ENCODE results near the gene MIX23. TPM values are rescaled to one million over a fixed set of nuclear protein-coding genes. Genes with fewer than 3 reads are reported as not detected.

The MIX23 gene
- 10 to 100 TPM in 3 of 4 donors, not detected in 1; 14.1 to 20.1 (median 18.9) TPM for total RNA-seq

DNA sequence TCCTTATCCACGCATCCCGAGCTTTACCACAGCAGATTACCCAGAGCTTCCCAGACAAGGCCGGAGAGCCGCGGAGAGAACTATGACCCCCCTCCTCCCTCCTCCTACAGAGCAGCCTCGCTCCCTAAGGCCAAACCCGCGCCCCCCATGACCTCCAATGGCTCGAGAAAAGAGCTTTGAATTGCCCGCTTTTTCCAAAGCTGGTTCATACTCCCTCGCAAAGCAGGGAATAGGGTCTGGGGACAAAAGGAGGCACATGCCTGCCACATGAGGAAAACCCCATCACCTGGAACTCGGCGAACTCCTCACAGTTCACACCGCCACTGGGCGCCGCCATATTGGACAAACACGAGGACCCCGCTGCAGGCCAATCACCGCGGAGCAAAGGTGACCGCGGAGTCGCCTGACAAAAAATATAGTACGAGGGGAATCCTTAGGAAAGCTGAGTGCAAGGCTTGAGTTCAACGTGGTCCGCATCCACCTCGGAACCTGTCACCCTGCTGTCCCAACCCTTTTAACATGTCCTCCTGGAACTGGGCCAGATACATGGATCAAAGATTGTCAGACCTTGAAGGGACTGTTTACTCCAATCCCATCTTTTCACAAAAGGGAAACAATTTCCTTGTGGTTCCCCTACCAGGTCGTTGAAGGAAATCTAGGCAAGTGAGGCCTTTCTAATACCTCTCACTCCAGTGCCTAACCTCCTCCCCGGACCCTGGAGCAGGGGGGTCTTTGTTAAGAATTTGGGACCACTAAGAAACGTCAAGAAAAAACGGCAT, at the start of gene MIX23:
TSS of gene MIX23 (minus strand) at position 344 of the 779 bp plus-strand sequence. CDS start at position 337, 7 bp downstream.
- TF ChIP-seq, protein P1, sequence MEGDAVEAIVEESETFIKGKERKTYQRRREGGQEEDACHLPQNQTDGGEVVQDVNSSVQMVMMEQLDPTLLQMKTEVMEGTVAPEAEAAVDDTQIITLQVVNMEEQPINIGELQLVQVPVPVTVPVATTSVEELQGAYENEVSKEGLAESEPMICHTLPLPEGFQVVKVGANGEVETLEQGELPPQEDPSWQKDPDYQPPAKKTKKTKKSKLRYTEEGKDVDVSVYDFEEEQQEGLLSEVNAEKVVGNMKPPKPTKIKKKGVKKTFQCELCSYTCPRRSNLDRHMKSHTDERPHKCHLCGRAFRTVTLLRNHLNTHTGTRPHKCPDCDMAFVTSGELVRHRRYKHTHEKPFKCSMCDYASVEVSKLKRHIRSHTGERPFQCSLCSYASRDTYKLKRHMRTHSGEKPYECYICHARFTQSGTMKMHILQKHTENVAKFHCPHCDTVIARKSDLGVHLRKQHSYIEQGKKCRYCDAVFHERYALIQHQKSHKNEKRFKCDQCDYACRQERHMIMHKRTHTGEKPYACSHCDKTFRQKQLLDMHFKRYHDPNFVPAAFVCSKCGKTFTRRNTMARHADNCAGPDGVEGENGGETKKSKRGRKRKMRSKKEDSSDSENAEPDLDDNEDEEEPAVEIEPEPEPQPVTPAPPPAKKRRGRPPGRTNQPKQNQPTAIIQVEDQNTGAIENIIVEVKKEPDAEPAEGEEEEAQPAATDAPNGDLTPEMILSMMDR (IDR thresholded peaks at IDR 0.05): no peak
- peak in 1 of 2 donors; percentile 15 for TF ChIP-seq POLR2A (IDR thresholded peaks at IDR 0.05)
- Histone ChIP-seq H3K36me3 (no peaks in the 10 kb centered on the region), H3K9me3 (no peaks in the 10 kb centered on the region), H3K4me3 (peak within 1 kb of the TSS; percentile 70 to 71), H3K4me1 (peaks cover 0 to 7% of the 10 kb centered on the region in 2 donors), H3K27ac (peak within 1 kb of the TSS; percentile 77 to 93), H3K27me3 (no peaks in the 10 kb centered on the region)
- peak; percentile 81 to 85 for DNase-seq
- intact Hi-C loops (cut with DNase I; ENCODE audit: low total_unique reads): no loop called here

- intact Hi-C loops (cut with DNase I; ENCODE audit: low total_unique reads): no loop called here
- Histone ChIP-seq H3K27me3 (no peaks in the 10 kb centered on the region), H3K4me3 (no peak overlapping the region), H3K9me3 (no peaks in the 10 kb centered on the region), H3K27ac (no peak overlapping the region), H3K36me3 (no peaks in the 10 kb centered on the region), H3K4me1 (no peaks in the 10 kb centered on the region)
- DNase-seq: no peak
- TF ChIP-seq POLR2A (IDR thresholded peaks at IDR 0.05): no peak
- TF ChIP-seq, protein P1 (IDR thresholded peaks at IDR 0.05): no peak
Measured at GRCh38 chr3:122430371-122430770, 47.3 kb upstream of the MIX23 start.

GRCh38 chr3:122427857-122428471, 44.9 kb upstream of the MIX23 start:
- H3K9me3 ChIP-seq: no peaks in the 10 kb centered on the region
- no peak overlapping the region for H3K27ac ChIP-seq
- no peaks in the 10 kb centered on the region for H3K36me3 ChIP-seq
- no peak for TF ChIP-seq POLR2A (IDR thresholded peaks at IDR 0.05)
- TF ChIP-seq, protein P1 (IDR thresholded peaks at IDR 0.05): no peak
- DNase-seq: no peak
- intact Hi-C loops (cut with DNase I; ENCODE audit: low total_unique reads): no loop called here
- no peaks in the 10 kb centered on the region for H3K4me1 ChIP-seq
- H3K4me3 ChIP-seq: no peak overlapping the region
- H3K27me3 ChIP-seq: no peaks in the 10 kb centered on the region

DNA sequence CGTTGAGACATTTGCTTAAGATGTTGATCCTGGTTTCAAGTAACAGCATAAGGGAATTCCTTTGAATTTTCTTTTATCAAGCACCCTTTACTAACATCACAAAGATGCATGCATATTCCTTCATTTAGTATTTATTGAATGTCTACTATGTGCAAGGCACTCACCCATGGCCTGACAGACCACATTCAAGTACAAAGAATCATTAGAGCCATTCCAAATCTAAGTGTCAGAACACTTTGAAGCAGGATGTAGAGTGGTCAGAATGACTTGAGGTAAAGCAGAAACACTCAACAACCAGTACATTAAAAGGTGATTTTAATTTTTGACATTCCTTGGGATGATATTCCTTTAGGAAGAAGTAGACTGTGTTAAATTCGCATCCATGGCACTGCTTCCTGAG, 38.8 kb upstream of the MIX23 start:
- no peaks in the 10 kb centered on the region for H3K27me3 ChIP-seq
- H3K36me3 ChIP-seq: no peaks in the 10 kb centered on the region
- TF ChIP-seq POLR2A (IDR thresholded peaks at IDR 0.05): no peak
- TF ChIP-seq, protein P1 (IDR thresholded peaks at IDR 0.05): no peak
- H3K9me3 ChIP-seq: no peaks in the 10 kb centered on the region
- no peak overlapping the region for H3K4me3 ChIP-seq
- DNase-seq: no peak
- intact Hi-C loops (cut with DNase I; ENCODE audit: low total_unique reads): no loop called here
- no peak overlapping the region for H3K27ac ChIP-seq
- H3K4me1 ChIP-seq: peaks cover 5 to 6% of the 10 kb centered on the region in 2 donors

DNA sequence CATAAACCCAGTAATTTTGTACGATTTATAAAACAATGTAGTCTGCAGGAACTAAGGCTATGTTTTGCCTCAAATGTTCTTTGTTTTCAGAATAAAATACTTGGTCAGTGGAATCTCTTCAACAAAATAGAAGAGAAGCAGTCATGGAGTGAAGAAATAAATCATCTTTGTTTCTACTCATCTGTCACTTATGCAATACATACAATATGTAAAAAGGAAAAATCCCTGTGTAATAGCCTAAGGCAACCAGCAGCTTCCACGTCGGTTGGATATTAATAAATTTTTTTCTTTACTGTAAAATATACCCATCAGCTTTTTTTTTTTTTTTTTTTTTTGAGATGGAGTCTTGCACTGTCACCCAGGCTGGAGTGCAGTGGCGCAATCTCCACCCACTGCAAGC, 38.1 kb upstream of the MIX23 start:
- Histone ChIP-seq H3K36me3 (no peaks in the 10 kb centered on the region), H3K9me3 (no peaks in the 10 kb centered on the region), H3K27me3 (no peaks in the 10 kb centered on the region), H3K4me1 (peaks cover 6% of the 10 kb centered on the region in 2 donors), H3K4me3 (no peak overlapping the region), H3K27ac (no peak overlapping the region)
- intact Hi-C loops (cut with DNase I; ENCODE audit: low total_unique reads): no loop called here
- TF ChIP-seq, protein P1 (IDR thresholded peaks at IDR 0.05): no peak
- TF ChIP-seq POLR2A (IDR thresholded peaks at IDR 0.05): no peak
- DNase-seq: no peak
